Measurements from ENCODE around the gene KHSRP.

- TF ChIP-seq POLR2A (IDR thresholded peaks at IDR 0.05; ENCODE audit: low read length), result no peak
- TF ChIP-seq GATA1 (IDR thresholded peaks at IDR 0.05; ENCODE audit: low read depth, low read length), result no peak
Measured at GRCh38 chr19:6423499-6424194, 964 bp downstream of the KHSRP start.

Data from erythroblast (primary cell).